NOMO-1 treated with DMSO at 0.1 percent for 48 hours (cell line): ENCODE results near the gene RUNDC1.
A peak's percentile ranks its signal among the peaks of the same experiment; 100 is the strongest.

ENCODE experiments used
- DNase-seq: peaks from one replicate; lab custom pipeline; 2025; ENCODE audit not compliant: unreplicated experiment; lab: John Stamatoyannopoulos, UW

Gene RUNDC1

GRCh38 chr17:43018008-43018853 lies 37.9 kb downstream of the RUNDC1 start:
- DNase-seq, result peak; percentile 47

GRCh38 chr17:43018932-43019331 lies 38.6 kb downstream of the RUNDC1 start:
- peak; percentile 80 for DNase-seq

- peak; percentile 23 for DNase-seq
Observed at GRCh38 chr17:43019418-43019817, 39.1 kb downstream of the RUNDC1 start.

- peak; percentile 3 for DNase-seq
Observed at GRCh38 chr17:43020030-43020621, 39.8 kb downstream of the RUNDC1 start.

DNA sequence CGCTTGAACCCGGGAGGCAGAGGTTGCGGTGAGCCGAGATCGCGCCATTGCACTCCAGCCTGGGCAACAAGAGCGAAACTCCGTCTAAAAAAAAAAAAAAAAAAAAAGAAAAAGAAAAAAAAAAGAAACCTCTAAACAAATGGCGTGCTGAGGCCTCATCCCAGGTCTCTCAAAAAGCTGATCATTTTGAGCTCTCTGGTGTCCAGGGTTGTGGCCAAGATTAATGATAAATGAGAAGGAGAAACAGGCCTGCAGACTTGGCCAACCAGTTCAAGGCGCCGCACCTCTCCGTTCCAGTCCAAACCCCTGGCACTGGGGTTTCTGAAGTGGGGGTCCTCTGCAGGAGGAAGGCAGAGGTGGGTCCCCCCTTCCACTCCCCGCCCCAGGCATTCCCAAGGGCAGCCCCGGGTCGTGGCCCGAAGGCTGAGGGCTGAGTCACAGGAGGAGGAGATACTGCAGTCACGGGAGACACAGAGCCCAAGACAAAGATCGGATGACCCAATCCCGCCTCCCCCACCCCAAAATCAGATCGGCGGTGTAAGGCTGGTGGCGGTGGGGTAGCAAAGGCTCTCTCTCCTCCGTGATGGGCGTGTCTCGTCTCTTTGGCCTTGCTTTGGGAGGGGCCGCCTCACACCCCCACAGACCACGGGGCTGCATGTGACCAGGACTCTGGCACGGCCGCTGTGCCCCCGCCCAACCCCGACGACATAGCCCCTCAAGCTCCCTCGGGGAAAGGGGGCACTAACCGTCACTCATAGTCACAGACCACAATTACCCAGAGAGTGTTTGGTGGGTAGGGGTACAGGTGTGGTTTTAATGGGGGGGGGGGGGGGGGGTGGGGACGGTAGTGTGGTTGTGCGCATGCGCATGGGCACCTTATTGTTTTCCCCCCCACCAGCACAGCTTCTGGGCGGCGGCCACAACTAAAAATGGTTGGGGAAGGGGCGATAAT lies 40.7 kb downstream of the RUNDC1 start:
- peak; percentile 8 for DNase-seq

- DNase-seq, result peak; percentile 39
Observed at GRCh38 chr17:43021741-43022512, 41.6 kb downstream of the RUNDC1 start, which contains the start of gene VAT1. Gene VAT1, minus strand, starts transcription at chr17:43022385. Its CDS starts 63 bp downstream, at chr17:43022322.

GRCh38 chr17:43024407-43025289 lies 44.3 kb downstream of the RUNDC1 start, which contains the start of gene RND2:
Gene RND2, plus strand, starts transcription at chr17:43025231. Its CDS starts 117 bp downstream, at chr17:43025348.
- DNase-seq, result peak; percentile 94

DNA sequence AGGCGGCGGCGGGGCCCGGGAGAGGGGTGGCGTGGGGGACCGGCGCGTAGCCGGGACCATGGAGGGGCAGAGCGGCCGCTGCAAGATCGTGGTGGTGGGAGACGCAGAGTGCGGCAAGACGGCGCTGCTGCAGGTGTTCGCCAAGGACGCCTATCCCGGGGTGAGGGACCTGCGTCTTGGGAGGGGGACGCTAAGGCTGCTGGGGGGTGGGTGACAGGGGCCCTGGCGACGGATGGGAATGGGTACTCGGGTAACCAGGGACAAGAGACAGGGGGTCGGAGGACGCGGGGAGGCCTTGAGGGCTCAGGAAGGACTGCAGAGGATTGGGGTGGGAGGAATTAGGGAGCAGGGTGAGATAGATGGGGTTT lies 44.9 kb downstream of the RUNDC1 start:
- no peak for DNase-seq

- DNase-seq, result no peak
Observed at GRCh38 chr17:43025766-43026537, 45.6 kb downstream of the RUNDC1 start.

- DNase-seq, result no peak
Observed at GRCh38 chr17:43026595-43026994, 46.2 kb downstream of the RUNDC1 start.

DNA sequence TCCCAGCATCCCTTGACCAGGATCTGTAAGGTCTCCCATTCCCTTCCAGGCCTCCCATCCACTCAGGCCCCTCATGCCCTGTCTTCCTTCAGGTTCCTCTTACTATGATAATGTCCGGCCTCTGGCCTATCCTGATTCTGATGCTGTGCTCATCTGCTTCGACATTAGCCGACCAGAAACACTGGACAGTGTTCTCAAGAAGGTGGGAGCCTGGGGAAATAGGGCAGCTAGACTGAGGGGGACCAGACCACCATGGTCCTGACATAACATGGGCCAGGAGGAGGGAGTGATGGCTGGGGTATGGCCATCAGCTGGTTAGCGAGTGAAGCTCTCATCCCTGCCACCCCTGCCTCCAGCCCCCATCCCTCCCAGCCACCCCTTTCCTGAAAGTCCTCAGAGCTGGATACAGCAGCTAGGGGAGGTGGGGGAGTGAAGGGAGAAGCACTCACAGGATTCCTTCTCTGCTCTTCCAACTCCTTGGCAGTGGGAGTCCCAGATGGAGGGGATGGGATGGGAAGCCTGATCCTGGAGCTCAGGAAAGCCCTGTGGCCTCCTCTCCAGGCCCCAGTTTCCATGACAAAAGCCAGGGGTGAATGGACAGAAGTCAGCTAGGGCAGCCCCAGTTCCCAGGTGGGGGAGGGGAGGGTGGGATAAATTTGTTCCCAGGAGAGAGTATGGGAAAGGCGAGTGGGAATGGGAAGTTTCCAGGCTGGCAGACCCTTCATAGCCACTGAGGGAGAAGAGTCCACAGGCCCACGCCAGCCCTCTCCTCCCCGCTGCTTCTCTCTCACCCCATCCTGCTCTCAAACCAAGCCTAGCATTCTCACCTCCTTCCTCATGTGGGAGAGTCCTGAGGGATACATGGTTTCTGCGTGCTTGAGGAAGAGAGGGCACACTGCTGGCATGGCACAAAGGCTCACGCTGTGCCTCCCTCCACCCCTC lies 47.0 kb downstream of the RUNDC1 start:
- DNase-seq, result no peak

DNA sequence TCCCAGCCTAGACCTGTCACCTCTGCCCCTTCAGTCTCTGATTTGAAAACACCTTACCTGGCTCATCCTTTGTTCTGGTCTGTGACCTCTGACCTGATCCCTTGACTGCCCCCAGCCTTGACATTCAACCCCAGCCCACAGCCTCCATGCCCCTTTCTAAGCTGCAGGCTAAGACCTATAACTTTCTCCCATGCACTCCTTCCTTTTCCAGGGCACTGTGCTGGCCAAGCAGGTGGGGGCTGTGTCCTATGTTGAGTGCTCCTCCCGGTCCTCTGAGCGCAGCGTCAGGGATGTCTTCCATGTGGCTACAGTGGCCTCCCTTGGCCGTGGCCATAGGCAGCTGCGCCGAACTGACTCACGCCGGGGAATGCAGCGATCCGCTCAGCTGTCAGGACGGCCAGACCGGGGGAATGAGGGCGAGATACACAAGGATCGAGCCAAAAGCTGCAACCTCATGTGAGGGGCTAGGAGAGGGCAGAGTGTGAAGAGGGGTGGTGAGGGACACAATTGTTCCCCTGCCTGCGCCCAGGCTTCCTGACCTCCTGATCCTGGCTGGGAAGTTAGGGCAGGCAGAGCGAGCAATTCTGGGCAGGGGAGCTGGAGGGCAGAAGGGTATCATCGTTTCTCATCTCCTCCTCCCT lies 48.0 kb downstream of the RUNDC1 start:
- DNase-seq, result no peak

DNA sequence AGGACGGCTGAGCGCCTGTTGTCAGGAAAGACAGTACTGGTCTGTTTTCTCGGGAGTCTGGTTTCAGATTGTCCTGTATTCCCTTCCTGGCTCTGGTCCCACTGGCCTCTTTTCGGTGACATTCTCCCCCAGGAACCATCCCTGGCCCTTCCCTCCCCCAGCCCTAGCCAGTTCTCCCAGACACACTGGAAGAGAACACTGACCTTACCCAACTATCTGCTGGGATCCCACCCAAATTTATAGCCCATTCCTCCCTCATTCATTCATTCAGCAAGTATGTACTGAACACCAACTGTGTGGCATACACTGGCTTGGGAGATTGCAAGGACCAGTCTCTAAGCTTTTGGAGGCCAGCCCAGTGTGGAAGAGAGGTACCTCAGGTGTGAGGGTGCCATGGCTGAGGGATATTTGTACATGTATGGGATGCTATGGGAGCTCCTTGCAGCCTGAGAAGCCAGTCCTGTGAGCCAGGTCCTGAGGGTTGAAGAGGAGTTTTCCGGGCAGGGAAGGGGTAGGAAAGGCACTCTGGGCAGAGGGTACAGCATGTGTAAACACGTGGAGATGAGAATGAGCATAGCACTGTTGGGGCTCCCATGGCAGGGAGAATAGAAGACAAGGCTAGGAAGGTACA lies 49.9 kb downstream of the RUNDC1 start:
- DNase-seq, result no peak

DNA sequence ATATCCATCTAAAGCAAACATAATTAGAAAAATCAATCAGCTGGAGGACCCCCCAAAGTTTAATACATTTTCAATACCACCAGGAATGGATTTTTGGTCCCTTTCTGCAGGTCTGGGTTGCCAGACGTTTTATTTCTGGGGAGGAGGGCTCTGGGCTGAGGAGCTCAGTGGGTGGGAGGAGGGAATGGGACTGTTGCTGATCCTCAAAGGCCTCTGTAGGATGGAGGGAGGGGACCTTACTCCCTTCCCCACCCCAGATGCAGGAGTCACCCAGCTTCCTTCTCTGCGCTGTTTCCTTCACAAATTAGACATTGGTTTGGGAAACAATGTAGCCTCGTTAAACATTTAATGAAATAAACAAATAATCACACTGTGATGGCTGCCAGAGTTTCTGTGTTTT lies 51.3 kb downstream of the RUNDC1 start:
- no peak for DNase-seq

DNA sequence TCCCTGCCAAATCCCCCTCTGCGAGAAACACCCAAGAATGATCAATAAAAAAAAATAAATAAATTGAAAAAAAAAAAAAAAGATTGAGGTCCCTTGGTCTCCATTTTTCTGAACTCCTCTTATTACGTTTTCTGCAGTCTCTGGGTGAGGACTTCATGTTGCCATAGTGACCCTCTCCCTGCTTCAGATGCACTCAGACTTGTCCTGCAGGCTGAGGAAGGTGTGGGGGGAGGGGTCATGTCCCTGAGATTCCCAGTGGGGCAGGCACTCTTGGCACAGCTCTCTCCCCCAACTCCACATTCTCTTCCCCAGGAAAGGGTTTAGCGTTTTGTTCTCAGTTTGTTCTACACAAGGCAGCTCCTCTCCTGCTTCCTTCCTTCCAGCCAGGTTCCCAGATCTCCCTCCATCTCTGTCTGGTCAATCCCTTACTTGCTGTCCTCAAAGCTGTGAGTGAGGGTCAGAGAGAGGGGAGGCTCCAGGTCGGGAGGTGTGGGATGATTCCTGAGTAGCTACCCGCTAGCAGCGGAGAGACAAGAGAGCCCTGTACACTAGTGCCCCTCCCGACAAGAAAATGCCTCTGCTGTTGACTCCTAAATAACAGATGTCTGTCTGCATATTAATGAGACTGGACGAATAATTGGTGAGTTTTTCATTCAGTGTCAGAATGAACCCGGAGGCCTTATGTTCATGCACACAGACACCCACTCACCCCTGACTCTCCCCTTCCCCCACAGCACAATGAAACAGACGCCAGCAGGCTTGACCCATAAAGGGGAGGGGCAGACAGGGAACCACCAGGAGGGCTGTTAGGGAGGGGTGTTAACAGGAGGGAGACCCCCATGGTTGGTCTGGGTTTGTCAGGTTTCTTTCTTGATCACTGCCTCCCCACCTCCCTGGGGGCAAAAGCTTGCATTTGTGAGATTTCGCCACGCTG lies 53.9 kb downstream of the RUNDC1 start:
- DNase-seq, result no peak

DNA sequence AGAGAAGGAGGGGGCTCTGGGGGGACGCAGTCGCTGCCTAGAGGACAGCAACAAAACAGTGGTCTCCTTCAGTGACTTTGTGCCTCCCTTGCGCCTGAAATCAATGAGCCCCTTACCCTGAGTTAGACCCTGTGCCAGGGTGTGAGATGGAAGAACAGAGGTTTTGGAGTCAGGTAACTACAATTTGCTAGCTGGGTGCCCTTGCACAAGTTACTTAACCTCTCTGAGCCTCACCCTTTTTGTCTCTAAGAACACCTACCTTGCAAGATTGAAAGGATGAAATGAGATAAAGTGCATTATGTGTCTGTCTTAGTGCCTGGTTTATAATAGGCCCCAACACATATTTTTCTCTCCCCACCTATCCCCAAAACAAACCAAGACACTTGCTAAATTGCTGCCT lies 54.5 kb downstream of the RUNDC1 start:
- no peak for DNase-seq
